AG09309 (cell line): ENCODE results near the gene FRMD4A.

Experiments
- DNase-seq: peaks from one replicate; pipeline ENCODE4 v3.0.0-alpha.2; 2010; ENCODE audit warnings: low read depth
- H3K4me3 ChIP-seq: 2 replicates; pipeline ENCODE4 v1.5.1; 2011; ENCODE audit warnings: mild to moderate bottlenecking, low read depth, low read length, moderate library complexity; ENCODE audit not compliant: control insufficient read depth
- CTCF ChIP-seq: IDR thresholded peaks from 2 replicates; pipeline ENCODE4 v1.5.1; 2011; ENCODE audit warnings: mild to moderate bottlenecking, low read depth, low read length, inconsistent platforms; ENCODE audit not compliant: insufficient read depth, control insufficient read depth; ENCODE audit errors: missing control alignments

Gene FRMD4A

GRCh38 chr10:13627459-13628310 lies 703.0 kb downstream of the FRMD4A start:
- no peak for TF ChIP-seq CTCF
- no peak overlapping the region for H3K4me3 ChIP-seq

GRCh38 chr10:13624630-13625029 lies 706.1 kb downstream of the FRMD4A start:
- no peak for DNase-seq
- no peak for TF ChIP-seq CTCF
- H3K4me3 ChIP-seq = no peak overlapping the region

More at GRCh38 chr10:13627459-13628310, 703.0 kb downstream of the FRMD4A start:
- peak; percentile 7 for DNase-seq

- H3K4me3 ChIP-seq = no peak overlapping the region
- no peak for DNase-seq
- no peak for TF ChIP-seq CTCF
Measured at GRCh38 chr10:13621931-13622330, 708.8 kb downstream of the FRMD4A start.

- no peak for TF ChIP-seq CTCF
- no peak overlapping the region for H3K4me3 ChIP-seq
- DNase-seq = no peak
Measured at GRCh38 chr10:13617116-13617515, 713.6 kb downstream of the FRMD4A start.

- H3K4me3 ChIP-seq = no peak overlapping the region
- DNase-seq = no peak
- TF ChIP-seq CTCF = no peak
Measured at GRCh38 chr10:13615650-13616300, 714.9 kb downstream of the FRMD4A start.

- H3K4me3 ChIP-seq = no peak overlapping the region
- no peak for TF ChIP-seq CTCF
- peak; percentile 24 for DNase-seq
Measured at GRCh38 chr10:13614530-13615332, 716.0 kb downstream of the FRMD4A start.
